ENCODE results near the gene MED12L. TPM values are rescaled to one million over a fixed set of nuclear protein-coding genes. Genes with fewer than 3 reads are reported as not detected.

The MED12L gene
- total and polyA plus RNA-seq, 2 experiments from 2014 or later, result 0.07 to 2.7 TPM

GRCh38 chr3:151393146-151393830 is 307.8 kb downstream of the MED12L start:
- Histone ChIP-seq H4K20me1 (ENCODE audit: insufficient read depth, poor library complexity, severe bottlenecking) (no peaks in the 10 kb centered on the region), H3K4me3 (no peak overlapping the region), H3K36me3 (replicated peaks; ENCODE audit: insufficient read depth, low read depth) (no peaks in the 10 kb centered on the region), H3K27ac (no peak overlapping the region), H3K79me2 (no peaks in the 10 kb centered on the region), H2AFZ (no peak overlapping the region), H3K9me2 (replicated peaks; ENCODE audit: insufficient read depth) (no peaks in the 10 kb centered on the region), H3K4me2 (no peak overlapping the region), H3K9me3 (ENCODE audit: low read depth) (no peaks in the 10 kb centered on the region), H3K4me1 (ENCODE audit: insufficient read depth) (no peaks in the 10 kb centered on the region), H3K27me3 (no peaks in the 10 kb centered on the region)
- TF ChIP-seq CTCF (IDR thresholded peaks at IDR 0.05; ENCODE audit: poor library complexity) (no peak), EZH2phosphoT487 (IDR thresholded peaks at IDR 0.05; ENCODE audit: low read depth, severe bottlenecking, unreplicated experiment) (no peak), EZH2 (IDR thresholded peaks at IDR 0.05; ENCODE audit: borderline replicate concordance) (no peak)
- 51% methylated on average over 3 of the region's 3 CpGs for WGBS (ENCODE audit: low lambda C conversion rate, missing lambda C conversion rate)
- no peak for DNase-seq (ENCODE audit: low spot score)

- no peaks in the 10 kb centered on the region for H3K4me1 ChIP-seq (ENCODE audit: insufficient read depth)
- H3K36me3 ChIP-seq (replicated peaks; ENCODE audit: insufficient read depth, low read depth), result no peaks in the 10 kb centered on the region
- no peak for DNase-seq (ENCODE audit: low spot score)
- no peak overlapping the region for H3K27ac ChIP-seq
- H3K4me2 ChIP-seq, result no peak overlapping the region
- H3K79me2 ChIP-seq, result no peaks in the 10 kb centered on the region
- no peak overlapping the region for H3K4me3 ChIP-seq
- H3K27me3 ChIP-seq, result no peaks in the 10 kb centered on the region
- WGBS (ENCODE audit: low lambda C conversion rate, missing lambda C conversion rate), result 52% methylated on average over 4 of the region's 4 CpGs
- H2AFZ ChIP-seq, result no peak overlapping the region
- TF ChIP-seq CTCF (IDR thresholded peaks at IDR 0.05; ENCODE audit: poor library complexity), result no peak
- TF ChIP-seq EZH2phosphoT487 (IDR thresholded peaks at IDR 0.05; ENCODE audit: low read depth, severe bottlenecking, unreplicated experiment), result no peak
- TF ChIP-seq EZH2 (IDR thresholded peaks at IDR 0.05; ENCODE audit: borderline replicate concordance), result no peak
- no peaks in the 10 kb centered on the region for H4K20me1 ChIP-seq (ENCODE audit: insufficient read depth, poor library complexity, severe bottlenecking)
- H3K9me2 ChIP-seq (replicated peaks; ENCODE audit: insufficient read depth), result no peaks in the 10 kb centered on the region
- H3K9me3 ChIP-seq (ENCODE audit: low read depth), result no peaks in the 10 kb centered on the region
These were observed 308.5 kb downstream of the MED12L start for GRCh38 chr3:151393941-151394340.

- Histone ChIP-seq H3K9me3 (ENCODE audit: low read depth) (no peaks in the 10 kb centered on the region), H3K9me2 (replicated peaks; ENCODE audit: insufficient read depth) (no peaks in the 10 kb centered on the region), H3K27me3 (no peaks in the 10 kb centered on the region), H2AFZ (no peak overlapping the region), H3K4me1 (ENCODE audit: insufficient read depth) (no peaks in the 10 kb centered on the region), H3K36me3 (replicated peaks; ENCODE audit: insufficient read depth, low read depth) (no peaks in the 10 kb centered on the region), H3K79me2 (no peaks in the 10 kb centered on the region), H3K4me2 (no peak overlapping the region), H3K27ac (no peak overlapping the region), H3K4me3 (no peak overlapping the region), H4K20me1 (ENCODE audit: insufficient read depth, poor library complexity, severe bottlenecking) (no peaks in the 10 kb centered on the region)
- no peak for DNase-seq (ENCODE audit: low spot score)
- TF ChIP-seq EZH2phosphoT487 (IDR thresholded peaks at IDR 0.05; ENCODE audit: low read depth, severe bottlenecking, unreplicated experiment) (no peak), EZH2 (IDR thresholded peaks at IDR 0.05; ENCODE audit: borderline replicate concordance) (no peak), CTCF (IDR thresholded peaks at IDR 0.05; ENCODE audit: poor library complexity) (no peak)
- 91% methylated on average over 8 of the region's 8 CpGs for WGBS (ENCODE audit: low lambda C conversion rate, missing lambda C conversion rate)
These were observed 309.1 kb downstream of the MED12L start for GRCh38 chr3:151394611-151395010.
